K562 (cell line): ENCODE data around the gene CREB3L2. TPM values are rescaled to one million over a fixed set of nuclear protein-coding genes. Genes with fewer than 3 reads are reported as not detected.

Experiments
- AFF4 ChIP-seq: sonication (generic); formaldehyde crosslinking; IDR thresholded peaks from 2 replicates; pipeline ENCODE4 v1.8.0; 2023; ENCODE audit warnings: mild to moderate bottlenecking, missing genetic modification reagents
- ATF1 ChIP-seq, 2 experiments: fragments of 450-650 bp in 1 of 2; IDR thresholded peaks; 2 replicates each; pipeline ENCODE4 v1.6.1; 2016; ENCODE audit warnings: missing compliant biosample characterization in 1 of 2, missing genetic modification characterization in 1 of 2
- BRF2 ChIP-seq: IDR thresholded peaks from 3 replicates; pipeline ENCODE4 v1.6.1; 2011; ENCODE audit warnings: borderline replicate concordance, mild to moderate bottlenecking; ENCODE audit not compliant: insufficient read length, insufficient read depth
- CEBPB ChIP-seq: fragments of 450-650 bp; IDR thresholded peaks from 2 replicates; pipeline ENCODE4 v1.6.1; 2016; ENCODE audit warnings: missing genetic modification characterization, missing compliant biosample characterization
- CGGBP1 ChIP-seq: fragments of 250-450 bp; sonication (Bioruptor Pico); IDR thresholded peaks from 2 replicates; pipeline ENCODE4 v1.9.0; 2021; ENCODE audit warnings: mild to moderate bottlenecking
- COPS2 ChIP-seq: fragments of 450-650 bp; conservative IDR thresholded peaks from 2 replicates; pipeline ENCODE4 v1.6.1; 2016; ENCODE audit warnings: mild to moderate bottlenecking, moderate library complexity
- FIP1L1 ChIP-seq: fragments of 200-400 bp; formaldehyde crosslinking; IDR thresholded peaks from 2 replicates; pipeline ENCODE4 v1.6.1; 2018; ENCODE audit warnings: mild to moderate bottlenecking, low read depth, low read length; ENCODE audit not compliant: poor library complexity, severe bottlenecking
- GTF2A2 ChIP-seq: IDR thresholded peaks from 2 replicates; pipeline ENCODE4 v1.6.1; 2016; ENCODE audit warnings: mild to moderate bottlenecking, missing genetic modification characterization, missing compliant biosample characterization
- HOMEZ ChIP-seq: fragments of 250-450 bp; sonication (Bioruptor Pico); IDR thresholded peaks from 2 replicates; pipeline ENCODE4 v1.4.0; 2020; ENCODE audit warnings: mild to moderate bottlenecking, moderate library complexity
- HSF4 ChIP-seq: fragments of 250-450 bp; sonication (Bioruptor Pico); IDR thresholded peaks from 2 replicates; pipeline ENCODE4 v2.1.2; 2022; ENCODE audit warnings: mild to moderate bottlenecking, moderate library complexity, borderline replicate concordance
- IFI16 ChIP-seq: fragments of 250-450 bp; sonication (Bioruptor Pico); IDR thresholded peaks from 2 replicates; pipeline ENCODE4 v2.1.2; 2022; ENCODE audit warnings: mild to moderate bottlenecking, inconsistent platforms
- MBD2 ChIP-seq: sonication (generic); IDR thresholded peaks from 2 replicates; pipeline ENCODE4 v1.6.1; 2016; ENCODE audit warnings: low read depth, borderline replicate concordance
- MEF2A ChIP-seq: IDR thresholded peaks from 2 replicates; pipeline ENCODE4 v1.6.1; 2011; ENCODE audit warnings: low read depth, mild to moderate bottlenecking, low read length, moderate library complexity; ENCODE audit not compliant: control insufficient read depth
- NR2C2 ChIP-seq, 2 experiments: fragments of 200-800 bp in 1 of 2; sonication (Bioruptor generic) in 1 of 2; sonication (generic) in 1 of 2; formaldehyde crosslinking in 1 of 2; IDR thresholded peaks; 2 replicates each; pipeline versions ENCODE4 v1.6.1 to v1.8.0; 2016 to 2022; ENCODE audit warnings: mild to moderate bottlenecking in 1 of 2, missing compliant biosample characterization in 1 of 2, missing genetic modification characterization in 1 of 2, missing genetic modification reagents in 1 of 2
- NRF1 ChIP-seq, 2 experiments: fragments of 450-650 bp; IDR thresholded peaks in 1 of 2; conservative IDR thresholded peaks in 1 of 2; 2 replicates each; pipeline ENCODE4 v1.6.1; 2014; ENCODE audit warnings: mild to moderate bottlenecking in 2 of 2
- SMARCC2 ChIP-seq: fragments of 450-650 bp; IDR thresholded peaks from 2 replicates; pipeline ENCODE4 v1.6.1; 2017; ENCODE audit warnings: antibody characterized with exemption, moderate library complexity, mild to moderate bottlenecking, low read depth
- ZNF134 ChIP-seq: fragments of 250-450 bp; sonication (Bioruptor Pico); conservative IDR thresholded peaks from 2 replicates; pipeline ENCODE4 v1.4.0; 2020
- ZNF785 ChIP-seq: fragments of 250-450 bp; sonication (Bioruptor Pico); IDR thresholded peaks from 2 replicates; pipeline ENCODE4 v1.4.0; 2020; ENCODE audit warnings: mild to moderate bottlenecking
- ZNF830 ChIP-seq: fragments of 250-450 bp; sonication (Bioruptor Pico); IDR thresholded peaks from 2 replicates; pipeline ENCODE4 v1.5.0; 2021; ENCODE audit warnings: mild to moderate bottlenecking
- polyA plus RNA-seq, 8 experiments: library from polyadenylated mRNA; depleted of rRNA in 4 of 8; stranded (reverse) in 5 of 8; unstranded in 3 of 8; fragments of >200 nt; fragmentation: Nextera tagmentation in 2 of 8; fragmentation: Illumina TruSeq in 1 of 8; extraction: Ambion mirVana in 2 of 8; extraction: Trizol in 1 of 8; gene quantifications; 2 replicates each; pipeline versions ENCODE4 v1.2.1 to v1.2.3, GENCODE V29; 2011 to 2014; ENCODE audit warnings: inconsistent platforms in 1 of 8, missing spikeins in 1 of 8
- total RNA-seq, 7 experiments: library from RNA; depleted of rRNA in 6 of 7; stranded (reverse); fragments of >200 nt in 6 of 7; fragmentation: Illumina TruSeq in 2 of 7; extraction: Trizol in 2 of 7; gene quantifications; 2 replicates each; pipeline versions ENCODE4 v1.2.1 to v1.2.3, GENCODE V29; 2011 to 2021; ENCODE audit warnings: low replicate concordance in 1 of 7

Gene CREB3L2
- total and polyA plus RNA-seq, 9 of the 15 experiments (the other 6 are each of a cell fraction or from before 2014, with no cell fraction given): 7.1 to 45.6 (median 15.8) TPM

GRCh38 chr7:138002096-138002827 lies 376 bp upstream of the CREB3L2 start (continued):
- peak; percentile 85; the same call in 1 of the 2 replicates for TF ChIP-seq SMARCC2
- peak; percentile 91 for TF ChIP-seq ZNF134 (CRISPR knock-in tag)
- TF ChIP-seq AFF4: no peak
- no peak for TF ChIP-seq IFI16 (CRISPR knock-in tag)
- TF ChIP-seq NRF1 (conservative IDR thresholded peaks at IDR 0.05 in 1 of 2, IDR thresholded peaks at IDR 0.05 in 1 of 2): peak; percentile 79 to 84
- TF ChIP-seq ATF1 (CRISPR knock-in tag; IDR thresholded peaks at IDR 0.05): no peak
- peak; percentile 100 for TF ChIP-seq ATF1 (tag; IDR thresholded peaks at IDR 0.05)
- TF ChIP-seq CGGBP1 (CRISPR knock-in tag): no peak
- no peak for TF ChIP-seq MEF2A
- TF ChIP-seq COPS2: no peak
- TF ChIP-seq CEBPB (tag): no peak
- TF ChIP-seq HOMEZ (CRISPR knock-in tag): no peak
- no peak for TF ChIP-seq GTF2A2 (tag)
- TF ChIP-seq MBD2: peak; percentile 97
- no peak for TF ChIP-seq ZNF785 (CRISPR knock-in tag)
- TF ChIP-seq NR2C2 (CRISPR knock-in tag; IDR thresholded peaks at IDR 0.05): no peak
- TF ChIP-seq NR2C2 (tag; IDR thresholded peaks at IDR 0.05): peak; percentile 42; the same call in 1 of the 2 replicates
- no peak for TF ChIP-seq HSF4 (CRISPR knock-in tag)
- TF ChIP-seq FIP1L1: no peak
- TF ChIP-seq BRF2: no peak
- no peak for TF ChIP-seq ZNF830
